Neutrophil (primary cell): ENCODE results near the gene BAX.

Experiments
- H3K27ac ChIP-seq: fragments of 200-600 bp; sonication (generic); 2 replicates; pipeline ENCODE4 v1.5.1; 2016; ENCODE audit warnings: mild to moderate bottlenecking, moderate library complexity
- H3K27me3 ChIP-seq: fragments of 200-600 bp; sonication (generic); 2 replicates; pipeline ENCODE4 v1.6.0; 2016; ENCODE audit warnings: mild to moderate bottlenecking
- H3K36me3 ChIP-seq: fragments of 200-600 bp; sonication (generic); 2 replicates; pipeline ENCODE4 v1.5.1; 2017
- H3K4me1 ChIP-seq, 2 experiments: fragments of 200-600 bp in 1 of 2; sonication (generic) in 1 of 2; 1 replicate in 1 of 2; 2 replicates in 1 of 2; pipeline versions ENCODE4 v1.5.1 to v1.6.1; 2013 to 2016; ENCODE audit warnings: low read depth in 1 of 2, low read length in 1 of 2, mild to moderate bottlenecking in 1 of 2, moderate library complexity in 1 of 2; ENCODE audit not compliant: control insufficient read depth in 1 of 2, insufficient read depth in 1 of 2
- H3K4me3 ChIP-seq, 2 experiments: fragments of 200-600 bp in 1 of 2; sonication (generic) in 1 of 2; 1 replicate in 1 of 2; 2 replicates in 1 of 2; pipeline ENCODE4 v1.5.1; 2013 to 2016; ENCODE audit warnings: low read depth in 1 of 2, low read length in 1 of 2, mild to moderate bottlenecking in 1 of 2, moderate library complexity in 1 of 2
- H3K9me3 ChIP-seq: fragments of 200-600 bp; sonication (generic); 2 replicates; pipeline ENCODE4 v1.5.1; 2016
- CTCF ChIP-seq: fragments of 200-600 bp; sonication (generic); IDR thresholded peaks from 2 replicates; pipeline ENCODE4 v1.5.1; 2016; ENCODE audit warnings: antibody characterized with exemption

BAX gene

GRCh38 chr19:48953990-48954594 is 583 bp upstream of the BAX start:
- Histone ChIP-seq H3K36me3 (no peaks in the 10 kb centered on the region), H3K4me3 (peak overlapping the region; percentile 75 to 88), H3K27me3 (no peaks in the 10 kb centered on the region), H3K27ac (peak overlapping the region; percentile 75), H3K9me3 (no peaks in the 10 kb centered on the region), H3K4me1 (peaks cover 17 to 21% of the 10 kb centered on the region in 2 experiments)
- TF ChIP-seq CTCF = no peak

GRCh38 chr19:48955308-48955958 is 758 bp downstream of the BAX start:
- Histone ChIP-seq H3K27me3 (no peaks in the 10 kb centered on the region), H3K9me3 (no peaks in the 10 kb centered on the region), H3K27ac (peak overlapping the region; percentile 75), H3K36me3 (no peaks in the 10 kb centered on the region), H3K4me3 (peak overlapping the region; percentile 75 to 88), H3K4me1 (peaks cover 28 to 34% of the 10 kb centered on the region in 2 experiments)
- TF ChIP-seq CTCF = no peak

- H3K9me3 ChIP-seq = no peaks in the 10 kb centered on the region
- H3K27me3 ChIP-seq = no peaks in the 10 kb centered on the region
- H3K27ac ChIP-seq = no peak overlapping the region
- no peak overlapping the region for H3K4me3 ChIP-seq
- TF ChIP-seq CTCF = no peak
- H3K36me3 ChIP-seq = no peaks in the 10 kb centered on the region
- peaks cover 48 to 57% of the 10 kb centered on the region in 2 experiments for H3K4me1 ChIP-seq
Observed at GRCh38 chr19:48958006-48958405, 3.3 kb downstream of the BAX start.

- TF ChIP-seq CTCF = no peak
- Histone ChIP-seq H3K27ac (peak overlapping the region; percentile 98), H3K36me3 (no peaks in the 10 kb centered on the region), H3K9me3 (no peaks in the 10 kb centered on the region), H3K4me3 (peak overlapping the region in 1 of 2 experiments; percentile 40), H3K27me3 (no peaks in the 10 kb centered on the region), H3K4me1 (peaks cover 58 to 67% of the 10 kb centered on the region in 2 experiments)
Observed at GRCh38 chr19:48959341-48960239, 4.9 kb downstream of the BAX start.

- Histone ChIP-seq H3K27me3 (no peaks in the 10 kb centered on the region), H3K27ac (peak overlapping the region; percentile 98), H3K4me1 (peaks cover 51 to 61% of the 10 kb centered on the region in 2 experiments), H3K9me3 (no peaks in the 10 kb centered on the region), H3K36me3 (peaks cover 3% of the 10 kb centered on the region), H3K4me3 (peak overlapping the region in 1 of 2 experiments; percentile 100)
- no peak for TF ChIP-seq CTCF
Observed at GRCh38 chr19:48961051-48961649, 6.5 kb downstream of the BAX start.
